BJ (cell line): ENCODE data around the gene RGCC. TPM values are rescaled to one million over a fixed set of nuclear protein-coding genes. Genes with fewer than 3 reads are reported as not detected.

Experiments
- CTCF ChIA-PET: fragments of 350-600 bp; formaldehyde crosslinking; extraction: SDS; loops from one replicate; lab custom pipeline; 2021; ENCODE audit warnings: antibody characterized with exemption, inconsistent platforms; lab: Yijun Ruan, JAX
- POLR2A ChIA-PET: fragments of 300-600 bp; sonication (Branson Sonifier 250); formaldehyde crosslinking; extraction: SDS; loops from one replicate; lab custom pipeline; 2021; ENCODE audit warnings: antibody characterized with exemption; lab: Charles Lee
- DNase-seq: peaks from one replicate; pipeline ENCODE4 v3.0.0-alpha.2; 2011; ENCODE audit warnings: low read depth
- H3K27me3 ChIP-seq: 2 replicates; pipeline ENCODE4 v1.6.0; 2011; ENCODE audit warnings: low read length; ENCODE audit not compliant: control insufficient read depth, insufficient read depth
- H3K36me3 ChIP-seq: 2 replicates; pipeline ENCODE4 v1.5.1; 2011; ENCODE audit warnings: low read length; ENCODE audit not compliant: control insufficient read depth, insufficient read depth
- H3K4me3 ChIP-seq: 2 replicates; pipeline ENCODE4 v1.5.1; 2011; ENCODE audit warnings: low read depth, mild to moderate bottlenecking, control low read depth, low read length
- CTCF ChIP-seq: IDR thresholded peaks from 2 replicates; pipeline ENCODE4 v1.5.1; 2011; ENCODE audit warnings: low read depth, mild to moderate bottlenecking, control low read depth, inconsistent platforms, low read length, moderate library complexity; ENCODE audit not compliant: insufficient read depth
- polyA minus RNA-seq: library from RNA; depleted of rRNA, polyadenylated mRNA; stranded (reverse); fragments of >200 nt; gene quantifications from 2 replicates; pipeline ENCODE4 v1.2.3, GENCODE V29; 2011; rRNA and poly(A)+ RNA removed
- polyA plus RNA-seq: library from polyadenylated mRNA; depleted of rRNA; stranded (reverse); fragments of >200 nt; gene quantifications from 2 replicates; pipeline ENCODE4 v1.2.3, GENCODE V29; 2011; rRNA removed

Gene RGCC
- 5.7 and 7.8 TPM in 2 replicates for polyA plus RNA-seq
- 1.2 and 1.6 TPM in 2 replicates for polyA minus RNA-seq

GRCh38 chr13:41456768-41457588 lies at the start of gene RGCC:
Gene RGCC (plus strand): TSS chr13:41457550. CDS start chr13:41457708, 158 bp downstream.
- peaks cover 7% of the 10 kb centered on the region for H3K27me3 ChIP-seq
- DNase-seq = no peak
- ChIA-PET CTCF (no interaction called here), POLR2A (no interaction called here)
- 0 out of 2 replicates have a peak, but pooled peaks have one; percentile 1 for TF ChIP-seq CTCF
- H3K4me3 ChIP-seq = peak within 1 kb of the TSS; percentile 57
- no peaks in the 10 kb centered on the region; the same call in 1 of the 2 replicates for H3K36me3 ChIP-seq

- H3K4me3 ChIP-seq = no peak overlapping the region
These were observed 49.2 kb upstream of the RGCC start for GRCh38 chr13:41408121-41408520.

GRCh38 chr13:41408746-41409145 lies 48.6 kb upstream of the RGCC start:
- ChIA-PET POLR2A (no interaction called here), CTCF (interaction anchor here (0.6 to 4.2 kb wide), 3 partner anchors 24 to 769 kb away, joined by 3 to 85 read pairs (median 3); no protein-coding TSS in a partner anchor)
- Histone ChIP-seq H3K27me3 (no peaks in the 10 kb centered on the region), H3K36me3 (no peaks in the 10 kb centered on the region), H3K4me3 (no peak overlapping the region)
- TF ChIP-seq CTCF = no peak
- DNase-seq = no peak

More at GRCh38 chr13:41408121-41408520, 49.2 kb upstream of the RGCC start:
- no peak for DNase-seq
- ChIA-PET CTCF (no interaction called here), POLR2A (no interaction called here)
- no peak for TF ChIP-seq CTCF
- H3K27me3 ChIP-seq = no peaks in the 10 kb centered on the region
- H3K36me3 ChIP-seq = no peaks in the 10 kb centered on the region

GRCh38 chr13:41409611-41410010 lies 47.7 kb upstream of the RGCC start:
- no peak for TF ChIP-seq CTCF
- DNase-seq = no peak
- H3K36me3 ChIP-seq = no peaks in the 10 kb centered on the region
- ChIA-PET CTCF (interaction anchor here (0.5 to 4.2 kb wide), 4 partner anchors 24 to 242 kb away, joined by 3 to 85 read pairs (median 3); no protein-coding TSS in a partner anchor), POLR2A (interaction anchor here (0.6 kb wide), 1 partner anchor 213 kb away, joined by 3 read pairs; no protein-coding TSS in a partner anchor)
- H3K27me3 ChIP-seq = no peaks in the 10 kb centered on the region
- no peak overlapping the region for H3K4me3 ChIP-seq

GRCh38 chr13:41411060-41411459 lies 46.3 kb upstream of the RGCC start:
- TF ChIP-seq CTCF = no peak
- Histone ChIP-seq H3K36me3 (no peaks in the 10 kb centered on the region), H3K4me3 (no peak overlapping the region), H3K27me3 (no peaks in the 10 kb centered on the region)
- CTCF ChIA-PET = interaction anchor here (0.9 to 4.2 kb wide), 8 partner anchors 15 to 257 kb away, joined by 3 to 85 read pairs (median 4); no protein-coding TSS in a partner anchor
- POLR2A ChIA-PET = no interaction called here
- DNase-seq = no peak
